Osteocyte (in vitro differentiated cells): ENCODE results near the gene KRT12. TPM values are rescaled to one million over a fixed set of nuclear protein-coding genes. Genes with fewer than 3 reads are reported as not detected.

ENCODE experiments used
- DNase-seq: peaks from one replicate; pipeline ENCODE4 v3.0.0; 2021; ENCODE audit warnings: mixed read lengths; ENCODE audit not compliant: unreplicated experiment; ENCODE audit errors: extremely low spot score
- H3K27ac Mint-ChIP-seq: one replicate; pipeline ENCODE4 v1.8.0; 2021; ENCODE audit warnings: mild to moderate bottlenecking, mixed read lengths; ENCODE audit not compliant: unreplicated experiment
- H3K27me3 Mint-ChIP-seq: one replicate; pipeline ENCODE4 v1.8.0; 2021; ENCODE audit warnings: mixed read lengths; ENCODE audit not compliant: unreplicated experiment
- H3K36me3 Mint-ChIP-seq: one replicate; pipeline ENCODE4 v1.8.0; 2021; ENCODE audit warnings: mixed read lengths; ENCODE audit not compliant: unreplicated experiment
- H3K4me1 Mint-ChIP-seq: one replicate; pipeline ENCODE4 v1.8.0; 2021; ENCODE audit warnings: mixed read lengths; ENCODE audit not compliant: unreplicated experiment
- H3K4me3 Mint-ChIP-seq: one replicate; pipeline ENCODE4 v1.8.0; 2021; ENCODE audit warnings: mild to moderate bottlenecking, moderate library complexity, mixed read lengths; ENCODE audit not compliant: unreplicated experiment
- H3K9me3 Mint-ChIP-seq: one replicate; pipeline ENCODE4 v1.8.0; 2021; ENCODE audit warnings: mixed read lengths; ENCODE audit not compliant: unreplicated experiment
- CTCF ChIP-seq: fragments of 200-600 bp; sonication (generic); IDR thresholded peaks from 2 replicates; pipeline ENCODE4 v1.5.0; 2021; ENCODE audit warnings: antibody characterized with exemption, mild to moderate bottlenecking, moderate library complexity
- total RNA-seq: library from RNA; stranded (reverse); gene quantifications from 2 replicates; pipeline ENCODE4 v1.2.1, GENCODE V29; 2021

The KRT12 gene
- total RNA-seq, 1 donor from 2014 or later, result not detected

GRCh38 chr17:40900809-40901356, 33.9 kb upstream of the KRT12 start:
- Mint-ChIP-seq H3K9me3 (no peaks in the 10 kb centered on the region), H3K4me3 (no peak overlapping the region), H3K27me3 (peaks cover 2% of the 10 kb centered on the region), H3K4me1 (peaks cover 19% of the 10 kb centered on the region), H3K27ac (no peak overlapping the region), H3K36me3 (no peaks in the 10 kb centered on the region)
- TF ChIP-seq CTCF, result no peak
- DNase-seq, result no peak

- H3K27me3 Mint-ChIP-seq, result peaks cover 25% of the 10 kb centered on the region
- H3K36me3 Mint-ChIP-seq, result no peaks in the 10 kb centered on the region
- TF ChIP-seq CTCF, result no peak
- peaks cover 2% of the 10 kb centered on the region for H3K4me1 Mint-ChIP-seq
- DNase-seq, result no peak
- no peak overlapping the region for H3K27ac Mint-ChIP-seq
- H3K9me3 Mint-ChIP-seq, result no peaks in the 10 kb centered on the region
- H3K4me3 Mint-ChIP-seq, result no peak overlapping the region
Measured at GRCh38 chr17:40896916-40897455, 30.0 kb upstream of the KRT12 start.

GRCh38 chr17:40895106-40895730, 28.2 kb upstream of the KRT12 start:
- Mint-ChIP-seq H3K36me3 (no peaks in the 10 kb centered on the region), H3K27me3 (peaks cover 30% of the 10 kb centered on the region), H3K4me3 (no peak overlapping the region), H3K4me1 (no peaks in the 10 kb centered on the region), H3K9me3 (no peaks in the 10 kb centered on the region), H3K27ac (no peak overlapping the region)
- TF ChIP-seq CTCF, result no peak
- DNase-seq, result no peak

GRCh38 chr17:40888196-40888720, 21.2 kb upstream of the KRT12 start:
- no peak for TF ChIP-seq CTCF
- no peaks in the 10 kb centered on the region for H3K36me3 Mint-ChIP-seq
- H3K4me3 Mint-ChIP-seq, result no peak overlapping the region
- DNase-seq, result no peak
- H3K4me1 Mint-ChIP-seq, result no peaks in the 10 kb centered on the region
- H3K27me3 Mint-ChIP-seq, result peaks cover 52% of the 10 kb centered on the region
- no peak overlapping the region for H3K27ac Mint-ChIP-seq
- no peaks in the 10 kb centered on the region for H3K9me3 Mint-ChIP-seq

GRCh38 chr17:40886090-40886489, 19.1 kb upstream of the KRT12 start:
- TF ChIP-seq CTCF, result no peak
- Mint-ChIP-seq H3K4me1 (no peaks in the 10 kb centered on the region), H3K9me3 (no peaks in the 10 kb centered on the region), H3K27ac (no peak overlapping the region), H3K4me3 (no peak overlapping the region), H3K27me3 (peaks cover 49% of the 10 kb centered on the region), H3K36me3 (no peaks in the 10 kb centered on the region)
- DNase-seq, result no peak
